NCI-H446 (cell line): Measurements from ENCODE around the gene SPIN1.

Experiments used
- DNase-seq, 2 experiments: peaks; one replicate each; lab custom pipeline; 2025; lab: John Stamatoyannopoulos, UW

The SPIN1 gene

GRCh38 chr9:88388886-88389605 lies 802 bp downstream of the SPIN1 start:
- DNase-seq = peak in 1 of 2 experiments; percentile 39

GRCh38 chr9:88390371-88390990 lies 2.2 kb downstream of the SPIN1 start:
- DNase-seq = no peak

- no peak for DNase-seq
Measured at GRCh38 chr9:88391236-88391635, 3.0 kb downstream of the SPIN1 start.

- no peak for DNase-seq
Measured at GRCh38 chr9:88391921-88392320, 3.7 kb downstream of the SPIN1 start.

GRCh38 chr9:88392549-88392948 lies 4.3 kb downstream of the SPIN1 start:
- DNase-seq = no peak

GRCh38 chr9:88396836-88397577 lies 8.8 kb downstream of the SPIN1 start:
- DNase-seq = no peak

- no peak for DNase-seq
Measured at GRCh38 chr9:88398016-88398415, 9.8 kb downstream of the SPIN1 start.

GRCh38 chr9:88399966-88400365 lies 11.7 kb downstream of the SPIN1 start:
- no peak for DNase-seq

GRCh38 chr9:88403340-88403739 lies 15.1 kb downstream of the SPIN1 start:
- no peak for DNase-seq

- no peak for DNase-seq
Measured at GRCh38 chr9:88406051-88406450, 17.8 kb downstream of the SPIN1 start.

- no peak for DNase-seq
Measured at GRCh38 chr9:88411471-88411870, 23.2 kb downstream of the SPIN1 start.

GRCh38 chr9:88414298-88414697 lies 26.1 kb downstream of the SPIN1 start:
- DNase-seq = no peak

- DNase-seq = no peak
Measured at GRCh38 chr9:88418025-88418424, 29.8 kb downstream of the SPIN1 start.

GRCh38 chr9:88418715-88419540 lies 30.7 kb downstream of the SPIN1 start:
- no peak for DNase-seq

GRCh38 chr9:88420227-88420626 lies 32.0 kb downstream of the SPIN1 start:
- no peak for DNase-seq

GRCh38 chr9:88421348-88421747 lies 33.1 kb downstream of the SPIN1 start:
- DNase-seq = no peak

GRCh38 chr9:88425538-88425950 lies 37.3 kb downstream of the SPIN1 start:
- DNase-seq = no peak

GRCh38 chr9:88426651-88427050 lies 38.4 kb downstream of the SPIN1 start:
- DNase-seq = no peak

- DNase-seq = no peak
Measured at GRCh38 chr9:88429595-88430430, 41.6 kb downstream of the SPIN1 start.

- DNase-seq = no peak
Measured at GRCh38 chr9:88433583-88434255, 45.5 kb downstream of the SPIN1 start.

- no peak for DNase-seq
Measured at GRCh38 chr9:88435336-88435735, 47.1 kb downstream of the SPIN1 start.
